CD14-positive monocyte (primary cell): ENCODE results near the gene TBC1D16. TPM values are rescaled to one million over a fixed set of nuclear protein-coding genes. Genes with fewer than 3 reads are reported as not detected.

Source experiments
- DNase-seq, 3 donors: peaks; one replicate each; pipeline ENCODE4 v3.0.0-alpha.2; 2011 to 2022
- H2AFZ ChIP-seq: 2 replicates; pipeline ENCODE4 v1.6.0; 2012; ENCODE audit warnings: mild to moderate bottlenecking, low read depth, low read length, inconsistent platforms; ENCODE audit not compliant: insufficient read depth, poor library complexity, severe bottlenecking
- H3K27ac ChIP-seq, 2 donors: 1 replicate in 1 of 2; 2 replicates in 1 of 2; pipeline ENCODE4 v1.5.1; 2012 to 2013; ENCODE audit warnings: low read length in 2 of 2, control low read depth in 1 of 2, inconsistent platforms in 1 of 2, low read depth in 1 of 2, mild to moderate bottlenecking in 1 of 2
- H3K27me3 ChIP-seq, 2 donors: one replicate each; pipeline versions ENCODE4 v1.6.0 to v1.6.1; 2011 to 2013; ENCODE audit warnings: low read length in 2 of 2; ENCODE audit not compliant: control insufficient read depth in 2 of 2, insufficient read depth in 2 of 2
- H3K36me3 ChIP-seq, 2 donors: replicated peaks in 1 of 2; 1 replicate in 1 of 2; 2 replicates in 1 of 2; pipeline versions ENCODE4 v1.5.1 to v1.6.1; 2012 to 2013; ENCODE audit warnings: low read length in 2 of 2, control low read depth in 1 of 2, inconsistent platforms in 1 of 2, mild to moderate bottlenecking in 1 of 2; ENCODE audit not compliant: insufficient read depth in 2 of 2, control insufficient read depth in 1 of 2
- H3K4me1 ChIP-seq, 2 donors: 1 replicate in 1 of 2; 2 replicates in 1 of 2; pipeline versions ENCODE4 v1.5.1 to v1.6.1; 2012 to 2013; ENCODE audit warnings: low read length in 2 of 2, control low read depth in 1 of 2, inconsistent platforms in 1 of 2, mild to moderate bottlenecking in 1 of 2, moderate library complexity in 1 of 2; ENCODE audit not compliant: insufficient read depth in 2 of 2, control insufficient read depth in 1 of 2
- H3K4me2 ChIP-seq: replicated peaks from 2 replicates; pipeline ENCODE3; 2012; ENCODE audit warnings: low read length, moderate library complexity, mild to moderate bottlenecking; ENCODE audit not compliant: poor library complexity, severe bottlenecking; ENCODE audit errors: extremely low read depth
- H3K4me3 ChIP-seq, 3 experiments: fragments of 200-600 bp in 1 of 3; sonication (generic) in 1 of 3; replicated peaks in 1 of 3; 1 replicate in 2 of 3; 2 replicates in 1 of 3; pipeline ENCODE4 v1.5.1; 2011 to 2013; ENCODE audit warnings: low read length in 3 of 3, mild to moderate bottlenecking in 3 of 3, control low read depth in 2 of 3, low read depth in 2 of 3, inconsistent platforms in 1 of 3, moderate library complexity in 1 of 3
- H3K79me2 ChIP-seq: 2 replicates; pipeline ENCODE4 v1.6.0; 2012; ENCODE audit warnings: mild to moderate bottlenecking, control low read depth, inconsistent platforms, low read length, moderate library complexity; ENCODE audit not compliant: insufficient read depth
- H3K9ac ChIP-seq: 2 replicates; pipeline ENCODE4 v1.6.0; 2017; ENCODE audit warnings: low read length, mild to moderate bottlenecking; ENCODE audit not compliant: insufficient read depth, poor library complexity, severe bottlenecking
- H3K9me3 ChIP-seq, 2 donors: replicated peaks in 1 of 2; 1 replicate in 1 of 2; 2 replicates in 1 of 2; pipeline versions ENCODE4 v1.5.1 to v1.6.1; 2012 to 2013; ENCODE audit warnings: low read length in 2 of 2, control low read depth in 1 of 2; ENCODE audit not compliant: control insufficient read depth in 1 of 2, insufficient read depth in 1 of 2
- H4K20me1 ChIP-seq: 2 replicates; pipeline ENCODE4 v1.6.0; 2012; ENCODE audit warnings: mild to moderate bottlenecking, low read length, control low read depth, moderate library complexity; ENCODE audit not compliant: insufficient read depth
- H3K27ac Mint-ChIP-seq, 7 donors: one replicate each; pipeline ENCODE4 v1.8.0; 2020; ENCODE audit warnings: mild to moderate bottlenecking in 7 of 7, mixed read lengths in 7 of 7, moderate library complexity in 6 of 7, inconsistent platforms in 2 of 7
- H3K27me3 Mint-ChIP-seq, 3 donors: one replicate each; pipeline ENCODE4 v1.8.0; 2021 to 2022; ENCODE audit warnings: low read depth in 3 of 3, mild to moderate bottlenecking in 3 of 3, mixed read lengths in 3 of 3, moderate library complexity in 3 of 3, inconsistent platforms in 1 of 3
- H3K36me3 Mint-ChIP-seq, 2 donors: one replicate each; pipeline ENCODE4 v1.8.0; 2020; ENCODE audit warnings: mixed read lengths in 2 of 2, inconsistent platforms in 1 of 2, mild to moderate bottlenecking in 1 of 2
- H3K4me1 Mint-ChIP-seq: one replicate; pipeline ENCODE4 v1.8.0; 2020; ENCODE audit warnings: mild to moderate bottlenecking, mixed read lengths
- H3K4me3 Mint-ChIP-seq, 2 donors: one replicate each; pipeline ENCODE4 v1.8.0; 2020; ENCODE audit warnings: mild to moderate bottlenecking in 2 of 2, mixed read lengths in 2 of 2, moderate library complexity in 1 of 2
- H3K9me3 Mint-ChIP-seq, 7 donors: one replicate each; pipeline ENCODE4 v1.8.0; 2020 to 2022; ENCODE audit warnings: mixed read lengths in 7 of 7, mild to moderate bottlenecking in 6 of 7, moderate library complexity in 6 of 7, inconsistent platforms in 2 of 7
- CTCF ChIP-seq: fragments of 200-600 bp; IDR thresholded peaks from one replicate; pipeline ENCODE4 v1.8.0; 2022; ENCODE audit warnings: antibody characterized with exemption, mild to moderate bottlenecking
- WGBS: methylation state at CpG from one replicate; pipeline ENCODE4 v1.1.5; 2013; ENCODE audit warnings: missing lambda C conversion rate; ENCODE audit not compliant: insufficient coverage; 5-methylcytosine and 5-hydroxymethylcytosine counted together
- intact Hi-C, 2 donors: fragments of 100-400 bp; cut with micrococcal nuclease; formaldehyde crosslinking; loops; one replicate each; pipeline versions ENCODE4 v1.15.0 to v1.15.1; 2023
- polyA plus RNA-seq, 3 donors: library from polyadenylated mRNA; depleted of rRNA in 1 of 3; unstranded in 2 of 3; stranded (reverse) in 1 of 3; fragments of 300-500 nt in 2 of 3; fragments of >200 nt in 1 of 3; fragmentation: Illumina TruSeq in 2 of 3; gene quantifications; 1 replicate in 2 of 3; 2 replicates in 1 of 3; pipeline ENCODE4 v1.2.3, GENCODE V29; 2012 to 2021

Gene TBC1D16
- polyA plus RNA-seq, 3 donors = 0.11 to 0.53 (median 0.27) TPM

- intact Hi-C loops = no loop called here
- Mint-ChIP-seq H3K4me3 (no peak overlapping the region), H3K36me3 (no peaks in the 10 kb centered on the region), H3K27me3 (peaks cover 2 to 7% (median 6%) of the 10 kb centered on the region in 3 donors), H3K27ac (no peak overlapping the region), H3K9me3 (peaks cover 0 to 2% (median 0%) of the 10 kb centered on the region in 7 donors), H3K4me1 (no peaks in the 10 kb centered on the region)
- Histone ChIP-seq H3K27me3 (no peaks in the 10 kb centered on the region), H3K27ac (no peak overlapping the region), H3K4me3 (no peak overlapping the region), H3K9me3 (no peaks in the 10 kb centered on the region), H2AFZ (no peak overlapping the region), H4K20me1 (no peaks in the 10 kb centered on the region), H3K4me1 (no peaks in the 10 kb centered on the region), H3K4me2 (no peak overlapping the region), H3K79me2 (no peaks in the 10 kb centered on the region), H3K9ac (no peak overlapping the region), H3K36me3 (no peaks in the 10 kb centered on the region)
- no peak for TF ChIP-seq CTCF
- no peak for DNase-seq
- 95% methylated on average over 8 of the region's 9 CpGs for WGBS
These were observed 64.0 kb downstream of the TBC1D16 start for GRCh38 chr17:79971651-79972050.

- Mint-ChIP-seq H3K36me3 (no peaks in the 10 kb centered on the region), H3K4me1 (no peaks in the 10 kb centered on the region), H3K4me3 (no peak overlapping the region), H3K27me3 (peaks cover 3 to 7% (median 6%) of the 10 kb centered on the region in 3 donors), H3K9me3 (peaks cover 0 to 2% (median 0%) of the 10 kb centered on the region in 7 donors), H3K27ac (no peak overlapping the region)
- Histone ChIP-seq H4K20me1 (no peaks in the 10 kb centered on the region), H3K4me3 (no peak overlapping the region), H2AFZ (no peak overlapping the region), H3K27me3 (no peaks in the 10 kb centered on the region), H3K27ac (no peak overlapping the region), H3K9me3 (no peaks in the 10 kb centered on the region), H3K4me2 (no peak overlapping the region), H3K9ac (no peak overlapping the region), H3K4me1 (no peaks in the 10 kb centered on the region), H3K36me3 (no peaks in the 10 kb centered on the region), H3K79me2 (no peaks in the 10 kb centered on the region)
- TF ChIP-seq CTCF = peak; percentile 73
- intact Hi-C loops = no loop called here
- DNase-seq = peak in 2 of 3 donors; percentile 22 to 45
- WGBS = 53% methylated on average over 3 of the region's 10 CpGs
These were observed 65.0 kb downstream of the TBC1D16 start for GRCh38 chr17:79970576-79971068.
